HG03135 (cell line): ENCODE data around the gene ZNF423.
"Not testable (repeated sequence)": the region's sequence is repeated elsewhere in the genome, so short reads cannot be mapped to it uniquely, and the experiment has no call there.

Source experiments
- ATAC-seq: cut with Tn5 transposase; IDR thresholded peaks from one replicate; pipeline ENCODE4 v1.9.1; 2021; ENCODE audit warnings: mild to moderate bottlenecking, moderate library complexity; ENCODE audit not compliant: unreplicated experiment

Gene ZNF423

DNA sequence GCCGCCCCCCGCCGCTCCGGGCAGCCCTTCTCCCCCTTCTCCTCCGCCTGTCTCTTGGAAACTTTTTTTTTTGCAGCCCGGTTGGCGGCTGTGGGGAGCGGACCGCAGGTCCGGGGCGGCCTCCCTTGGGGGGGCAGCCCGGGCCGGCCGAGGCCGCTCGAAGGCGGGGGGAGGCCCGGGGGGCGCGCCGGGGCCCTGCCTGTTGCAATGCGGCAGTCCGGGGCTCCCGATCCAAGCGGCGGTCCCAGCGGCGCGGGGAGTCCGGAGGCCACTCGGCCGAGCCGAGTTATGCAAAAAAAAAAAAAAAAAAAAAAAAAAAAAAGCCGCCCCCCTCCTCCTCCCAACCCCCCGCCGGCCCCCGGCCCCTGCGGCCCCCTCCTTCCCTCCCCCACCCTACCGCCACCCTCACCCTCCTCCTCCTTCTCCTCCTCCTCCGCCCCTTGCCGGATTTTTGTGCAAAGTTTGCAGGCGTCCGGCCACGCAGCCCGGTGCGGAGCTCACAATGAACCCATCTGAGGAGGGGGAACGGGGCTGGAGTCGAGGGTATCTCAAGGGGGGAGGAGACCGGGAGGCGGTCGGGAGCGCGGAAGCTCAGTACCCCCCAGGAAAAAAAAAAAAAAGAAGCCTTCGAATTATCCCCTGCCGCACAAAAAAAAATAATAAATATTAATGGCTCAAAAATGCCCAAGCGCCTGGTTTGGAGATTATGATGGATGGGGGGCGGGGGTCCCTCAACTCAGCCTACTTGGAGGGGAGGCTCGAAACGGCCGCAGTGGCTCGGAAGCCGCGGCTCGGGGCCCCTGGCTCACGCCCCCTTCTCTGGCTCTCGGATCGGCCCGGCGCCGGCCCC lies at the start of gene ZNF423:
ZNF423 (minus strand) TSS at position 291 of the 850 bp plus-strand sequence. CDS start 338 bp downstream, outside the sequence.
- no peak for ATAC-seq

DNA sequence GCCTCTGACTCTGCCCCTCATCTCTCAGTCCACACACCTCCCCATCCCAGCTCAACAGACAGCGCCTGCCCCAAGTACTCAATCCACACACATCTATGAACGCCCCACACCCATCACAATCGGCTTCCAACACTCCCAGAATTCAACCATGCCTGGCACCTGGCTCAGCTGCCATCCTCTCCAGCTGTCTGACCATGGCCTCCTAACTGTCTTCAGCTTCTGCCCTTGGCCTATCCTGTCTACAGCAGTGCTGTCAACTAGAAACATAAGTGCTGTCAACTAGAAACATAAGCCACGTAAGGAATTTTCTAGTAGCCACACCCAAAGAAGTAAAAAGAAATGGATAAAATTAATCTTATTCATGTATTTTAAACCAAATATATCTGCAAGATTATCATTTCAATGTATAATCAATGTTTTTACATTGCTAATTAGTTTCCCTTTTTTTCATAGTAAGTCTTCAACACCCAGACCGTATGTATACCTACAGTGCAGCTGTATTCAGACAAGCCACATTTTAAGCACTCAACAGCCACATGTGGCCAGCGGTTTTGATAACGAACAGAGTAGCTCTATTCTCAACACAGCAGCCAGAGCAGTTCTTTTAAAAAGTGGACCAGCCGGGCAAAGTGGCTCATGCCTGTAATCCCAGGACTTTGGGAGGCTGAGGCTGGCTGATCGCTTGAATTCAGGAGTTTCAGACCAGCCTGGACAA lies 48.6 kb upstream of the ZNF423 start:
- no peak for ATAC-seq

DNA sequence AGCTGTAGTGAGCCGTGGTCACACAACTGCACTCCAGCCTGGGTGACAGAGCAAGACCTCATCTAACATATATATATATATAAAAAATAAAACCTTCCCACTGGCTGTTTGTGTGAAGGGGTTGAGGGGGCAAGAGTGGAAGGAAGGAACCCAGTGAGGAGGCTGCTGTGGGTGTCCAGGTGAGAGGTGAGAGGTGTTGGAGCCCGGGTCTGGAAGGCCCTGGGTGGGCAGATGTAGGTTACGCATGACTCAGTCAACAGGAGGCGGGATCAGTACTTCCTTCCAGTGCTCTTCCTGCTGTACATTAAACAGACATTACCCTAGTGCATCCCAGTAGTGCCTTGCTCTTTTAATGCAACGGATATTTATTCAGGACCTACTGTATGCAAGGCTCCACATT lies 47.0 kb upstream of the ZNF423 start:
- ATAC-seq, result no peak

DNA sequence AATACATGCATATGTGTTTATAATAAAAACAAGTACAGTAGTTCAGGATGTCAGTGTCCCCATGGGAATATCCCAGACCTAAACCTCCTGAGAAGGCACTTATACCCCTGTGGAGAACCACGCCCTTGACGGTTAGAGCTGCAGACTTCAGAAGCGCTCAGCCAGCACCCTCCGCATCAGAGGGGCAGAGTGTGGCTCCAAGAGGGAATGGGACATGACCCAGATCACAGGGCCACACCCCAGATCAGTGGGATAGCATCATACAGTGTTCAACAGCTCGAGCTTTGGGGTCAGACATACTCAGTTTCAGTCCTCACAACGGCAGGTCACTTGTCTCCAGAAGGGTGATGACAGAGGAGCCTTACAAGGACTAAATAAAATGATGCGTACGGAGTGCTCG lies 45.8 kb upstream of the ZNF423 start:
- no peak for ATAC-seq

GRCh38 chr16:49900875-49901274 lies 45.0 kb upstream of the ZNF423 start:
- no peak for ATAC-seq

- ATAC-seq, result no peak
Measured at GRCh38 chr16:49899991-49900695, 44.2 kb upstream of the ZNF423 start.

DNA sequence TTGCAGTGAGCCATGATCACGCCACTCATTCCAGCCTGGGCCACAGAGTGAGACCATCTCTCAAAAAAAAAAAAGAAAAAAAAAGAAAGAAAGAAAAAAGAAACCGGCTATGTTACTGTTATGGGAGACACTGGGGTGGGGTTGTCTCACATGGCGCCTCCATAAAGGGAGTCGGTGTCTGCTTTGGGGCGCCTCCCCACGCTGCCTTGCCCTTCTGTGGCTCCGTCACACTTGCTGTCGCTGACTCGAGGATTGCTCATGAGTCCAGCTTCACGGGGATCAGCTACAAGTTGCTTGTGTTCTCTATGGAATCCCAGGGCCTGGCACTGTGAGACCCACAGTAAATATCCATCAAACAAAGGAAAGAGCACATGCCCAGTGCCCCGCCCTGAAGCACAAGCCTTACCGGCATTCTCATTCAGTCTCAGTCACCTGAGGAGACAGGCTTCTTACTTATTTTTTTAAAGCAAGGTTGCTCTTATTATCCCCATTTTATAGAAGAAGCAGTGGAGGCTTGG lies 40.6 kb upstream of the ZNF423 start:
- ATAC-seq, result no peak

- ATAC-seq, result no peak
Measured at GRCh38 chr16:49890876-49891275, 35.0 kb upstream of the ZNF423 start.

GRCh38 chr16:49889725-49890397 lies 33.9 kb upstream of the ZNF423 start:
- no peak for ATAC-seq

- ATAC-seq, result no peak
Measured at GRCh38 chr16:49886554-49887094, 30.7 kb upstream of the ZNF423 start.

- ATAC-seq, result no peak
Measured at GRCh38 chr16:49884033-49885015, 28.4 kb upstream of the ZNF423 start.

- ATAC-seq, result no peak
Measured at GRCh38 chr16:49883076-49884014, 27.4 kb upstream of the ZNF423 start.

- no peak for ATAC-seq
Measured at GRCh38 chr16:49881890-49882289, 26.0 kb upstream of the ZNF423 start.

DNA sequence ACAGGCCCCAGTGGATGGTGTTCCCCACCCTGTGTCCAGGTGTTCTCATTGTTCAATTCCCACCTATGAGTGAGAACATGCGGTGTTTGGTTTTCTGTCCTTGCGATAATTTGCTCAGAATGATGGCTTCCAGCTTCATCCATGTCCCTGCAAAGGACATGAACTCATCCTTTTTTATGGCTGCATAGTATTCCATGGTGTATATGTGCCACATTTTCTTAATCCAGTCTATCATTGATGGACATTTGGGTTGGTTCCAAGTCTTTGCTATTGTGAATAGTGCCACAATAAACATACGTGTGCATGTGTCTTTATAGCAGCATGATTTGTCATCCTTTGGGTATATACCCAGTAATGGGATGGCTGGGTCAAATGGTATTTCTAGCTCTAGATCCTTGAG lies 22.6 kb upstream of the ZNF423 start:
- ATAC-seq, result not testable (repeated sequence)

DNA sequence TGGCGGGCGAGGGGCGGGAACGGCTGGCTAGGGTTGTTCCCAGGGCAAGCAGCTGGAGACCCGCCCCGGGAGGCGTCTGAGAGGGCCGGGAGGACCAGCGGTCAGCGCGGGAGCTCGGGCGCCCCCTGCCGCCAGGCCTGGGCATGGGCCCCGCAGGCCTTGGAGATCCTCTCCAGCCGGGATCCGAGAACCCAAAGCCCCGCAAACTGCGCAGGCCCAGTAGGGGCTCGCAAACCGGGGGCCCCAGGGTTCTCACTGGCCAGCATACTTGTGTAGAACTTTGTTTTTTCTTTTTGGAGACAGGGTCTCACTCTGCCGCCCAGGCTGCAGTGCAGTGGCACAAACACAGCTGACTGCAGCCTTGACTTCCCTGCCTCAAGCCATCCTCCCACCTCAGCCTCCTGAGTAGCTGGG lies 20.8 kb upstream of the ZNF423 start:
- no peak for ATAC-seq

- ATAC-seq, result no peak
Measured at GRCh38 chr16:49875806-49876715, 20.1 kb upstream of the ZNF423 start.

- no peak for ATAC-seq
Measured at GRCh38 chr16:49874613-49875237, 18.8 kb upstream of the ZNF423 start.
